GM12801 (cell line): ENCODE results near the gene ACAP3.

ENCODE experiments used
- TF ChIP-seq, protein P1 (sequence below): IDR thresholded peaks from one replicate; pipeline ENCODE4 v1.5.1; 2011; ENCODE audit warnings: control low read depth; ENCODE audit not compliant: insufficient read length; ENCODE audit errors: extremely low read depth

ACAP3 gene

DNA sequence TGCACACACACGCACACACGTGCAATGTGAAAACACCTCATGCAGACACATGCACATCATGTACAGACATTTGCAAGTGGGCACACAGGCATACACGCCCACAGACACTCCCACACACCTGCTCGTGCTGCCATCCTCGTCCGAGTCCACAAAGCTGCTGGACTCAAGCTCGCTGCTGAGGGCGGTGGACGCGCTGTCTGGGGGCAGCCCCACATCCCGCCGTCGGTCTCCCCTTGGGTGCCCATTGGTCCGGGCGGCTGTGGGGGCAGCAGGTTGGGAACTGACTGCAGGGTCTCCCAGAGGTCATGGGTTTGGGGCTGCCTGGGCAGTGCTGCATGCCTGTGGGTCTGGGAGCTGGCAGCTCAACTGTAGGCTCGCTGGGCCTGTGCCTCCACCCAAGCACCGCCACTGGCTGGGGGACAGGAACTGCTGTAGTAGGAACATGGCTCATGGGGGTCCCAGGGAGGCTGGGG is 33.9 kb upstream of the ACAP3 start:
- TF ChIP-seq, protein P1, sequence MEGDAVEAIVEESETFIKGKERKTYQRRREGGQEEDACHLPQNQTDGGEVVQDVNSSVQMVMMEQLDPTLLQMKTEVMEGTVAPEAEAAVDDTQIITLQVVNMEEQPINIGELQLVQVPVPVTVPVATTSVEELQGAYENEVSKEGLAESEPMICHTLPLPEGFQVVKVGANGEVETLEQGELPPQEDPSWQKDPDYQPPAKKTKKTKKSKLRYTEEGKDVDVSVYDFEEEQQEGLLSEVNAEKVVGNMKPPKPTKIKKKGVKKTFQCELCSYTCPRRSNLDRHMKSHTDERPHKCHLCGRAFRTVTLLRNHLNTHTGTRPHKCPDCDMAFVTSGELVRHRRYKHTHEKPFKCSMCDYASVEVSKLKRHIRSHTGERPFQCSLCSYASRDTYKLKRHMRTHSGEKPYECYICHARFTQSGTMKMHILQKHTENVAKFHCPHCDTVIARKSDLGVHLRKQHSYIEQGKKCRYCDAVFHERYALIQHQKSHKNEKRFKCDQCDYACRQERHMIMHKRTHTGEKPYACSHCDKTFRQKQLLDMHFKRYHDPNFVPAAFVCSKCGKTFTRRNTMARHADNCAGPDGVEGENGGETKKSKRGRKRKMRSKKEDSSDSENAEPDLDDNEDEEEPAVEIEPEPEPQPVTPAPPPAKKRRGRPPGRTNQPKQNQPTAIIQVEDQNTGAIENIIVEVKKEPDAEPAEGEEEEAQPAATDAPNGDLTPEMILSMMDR, result no peak

DNA sequence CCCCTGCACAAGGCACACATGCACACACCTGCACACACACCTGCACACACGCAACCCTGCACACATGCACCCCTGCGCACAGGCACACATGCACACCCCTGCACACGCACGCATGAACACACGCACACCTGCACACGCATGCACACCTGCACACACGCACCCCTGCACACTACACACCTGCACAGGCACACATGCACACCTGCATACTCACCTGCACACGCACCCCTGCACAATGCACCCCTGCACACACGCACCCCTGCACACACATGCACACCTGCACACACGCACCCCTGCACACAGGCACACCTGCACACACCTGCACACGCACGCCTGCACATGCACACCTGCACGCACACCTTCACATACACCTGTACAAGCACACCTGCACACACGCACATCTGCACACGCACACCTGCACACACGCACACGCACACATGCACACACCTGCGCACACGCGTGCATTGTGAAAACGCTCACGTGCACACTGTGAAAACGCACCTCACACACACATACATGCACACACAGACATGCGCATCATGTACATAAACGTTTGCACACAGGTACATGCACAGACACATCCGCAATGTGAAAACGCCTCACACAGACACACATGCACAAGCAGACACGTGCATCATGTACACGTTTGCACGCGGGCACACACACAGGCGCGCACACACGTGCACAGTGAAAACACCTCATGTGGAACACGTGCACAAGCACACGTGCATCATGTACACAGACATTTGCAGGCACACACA is 33.2 kb upstream of the ACAP3 start:
- TF ChIP-seq, protein P1, result no peak

DNA sequence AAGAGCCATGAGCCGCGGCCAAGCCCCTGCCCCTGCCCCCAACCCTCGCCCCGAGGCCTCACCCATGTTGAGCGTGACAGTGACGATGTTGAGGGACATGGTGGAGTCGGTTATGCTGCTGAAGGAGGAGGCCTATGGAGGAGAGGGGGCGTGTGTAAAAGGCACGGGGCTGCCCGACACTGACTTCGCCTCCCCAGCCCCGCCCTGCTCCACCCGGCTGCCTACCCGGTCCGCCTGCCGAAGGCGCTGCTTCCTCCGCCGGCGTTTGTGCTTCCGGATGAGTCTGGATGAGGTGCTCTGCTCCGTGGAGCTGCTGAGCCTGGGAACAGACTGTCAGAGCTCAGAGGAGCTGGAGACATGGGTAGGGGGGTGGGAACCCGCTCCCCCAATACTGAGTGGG is 32.5 kb upstream of the ACAP3 start:
- TF ChIP-seq, protein P1, result no peak

DNA sequence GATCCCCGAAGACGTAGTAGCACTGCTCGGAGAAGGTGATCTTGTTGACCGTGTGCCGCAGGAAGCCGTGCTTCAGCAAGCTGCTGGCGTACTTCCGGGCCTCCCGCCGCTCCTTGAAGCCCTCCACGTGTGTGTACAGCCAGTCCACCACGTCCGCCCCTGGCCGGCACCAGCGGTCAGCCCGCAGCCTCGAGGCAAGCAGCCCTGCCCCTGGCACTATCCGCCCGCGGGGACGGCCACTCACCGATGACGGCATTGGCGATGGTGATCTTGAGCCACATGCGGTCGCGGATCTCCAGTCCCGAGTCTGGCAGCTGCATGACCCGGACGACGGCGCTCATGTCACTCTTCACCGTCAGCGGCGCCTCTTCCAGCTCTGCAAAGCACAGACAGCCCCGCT is 30.5 kb upstream of the ACAP3 start:
- TF ChIP-seq, protein P1, result no peak

DNA sequence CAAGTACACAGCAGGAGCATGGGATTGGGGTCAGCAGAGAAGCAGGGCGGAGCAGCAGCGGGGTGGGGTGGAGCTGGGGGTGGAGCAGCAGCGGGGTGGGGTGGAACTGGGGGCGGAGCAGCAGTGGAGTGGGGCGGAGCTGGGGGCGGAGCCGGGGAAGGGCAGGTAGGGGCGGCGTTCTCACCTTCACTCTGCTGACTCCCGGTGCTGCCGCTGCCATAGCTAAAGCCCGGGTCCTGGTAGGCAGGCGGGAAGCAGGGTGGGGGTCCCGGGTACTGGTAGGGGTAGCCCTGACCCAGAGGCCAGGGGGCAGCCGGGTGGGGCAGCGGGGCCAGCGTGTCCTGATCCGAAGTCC is 30.0 kb upstream of the ACAP3 start:
- TF ChIP-seq, protein P1, result no peak

DNA sequence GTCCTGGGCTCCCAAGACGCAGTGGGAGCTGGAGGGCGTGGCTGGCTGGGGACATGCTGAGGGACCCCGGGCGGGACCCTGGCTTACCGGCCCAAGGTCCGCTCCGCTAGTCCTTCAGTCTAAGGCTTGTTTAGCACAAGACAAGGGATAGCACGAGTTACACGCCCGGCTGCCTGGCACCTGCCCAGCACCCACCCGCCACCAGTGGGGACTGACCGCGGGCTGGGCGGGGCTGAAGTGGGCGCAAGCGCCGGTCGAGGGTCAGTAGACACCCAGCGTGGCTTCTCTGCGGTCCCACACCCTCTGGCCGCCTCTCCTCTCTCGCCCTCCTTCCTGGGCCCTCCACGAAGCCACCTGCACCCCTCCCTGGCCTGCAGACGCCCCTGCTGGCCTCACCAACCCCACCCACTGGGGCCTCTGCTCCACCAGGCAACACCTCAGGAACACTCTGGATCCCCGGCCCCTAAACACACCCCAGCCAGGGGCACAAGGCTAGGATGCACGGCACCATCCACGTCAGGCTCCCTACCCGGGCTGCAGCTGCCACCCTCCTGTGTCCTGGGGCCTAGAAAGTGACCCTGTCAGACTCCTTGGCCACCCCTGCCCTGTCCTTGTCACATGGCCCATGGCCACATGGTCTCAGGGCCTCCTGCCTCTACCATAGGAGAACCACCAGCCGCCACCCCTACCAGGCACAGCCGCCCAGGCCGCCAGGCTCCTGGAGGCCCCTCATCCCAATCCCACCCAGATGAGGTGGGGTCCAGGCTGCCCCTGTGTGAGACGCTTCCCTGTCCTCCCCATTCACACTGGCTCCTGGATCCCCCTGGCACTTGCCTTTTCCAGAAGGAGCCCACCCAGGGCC is 29.4 kb upstream of the ACAP3 start:
- TF ChIP-seq, protein P1, result no peak

DNA sequence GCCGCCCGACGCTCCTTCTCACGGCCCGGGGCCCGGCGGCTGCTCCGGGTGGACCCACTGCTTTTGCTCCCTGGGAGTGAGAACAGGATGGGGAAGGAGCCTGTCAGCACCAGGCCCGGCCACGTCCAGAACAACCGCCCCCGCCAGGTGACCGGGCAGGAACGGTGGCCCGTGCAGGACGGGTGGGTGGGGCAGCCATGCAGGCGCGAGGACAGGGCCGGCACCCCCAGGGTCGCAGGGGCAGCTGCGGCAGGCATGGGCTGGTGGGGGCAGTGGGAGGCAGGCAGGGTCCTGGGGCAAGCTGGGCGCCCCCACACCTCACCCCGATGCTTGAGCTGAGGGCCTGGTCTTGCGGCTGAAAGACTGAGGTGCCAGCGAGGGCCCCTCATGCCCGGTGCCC is 28.7 kb upstream of the ACAP3 start:
- TF ChIP-seq, protein P1, result no peak
